Omental fat pad (tissue), 4 donors: ENCODE results near the gene PHC3. TPM values are rescaled to one million over a fixed set of nuclear protein-coding genes. Genes with fewer than 3 reads are reported as not detected.
"Not testable (repeated sequence)": the region's sequence is repeated elsewhere in the genome, so short reads cannot be mapped to it uniquely, and the experiment has no call there.

Source experiments
- ATAC-seq: fragments of 150-250 bp; one replicate; pipeline ENCODE4 v1.9.1; 2016; ENCODE audit warnings: mild to moderate bottlenecking, moderate library complexity; ENCODE audit not compliant: low FRiP score
- DNase-seq: peaks from one replicate; pipeline ENCODE4 v3.0.0-alpha.2; 2019; ENCODE audit warnings: low spot score
- CTCF ChIP-seq, 3 donors: fragments of 450-650 bp; IDR thresholded peaks; one replicate each; pipeline ENCODE4 v1.5.1; 2016 to 2017; ENCODE audit warnings: antibody characterized with exemption in 3 of 3, mild to moderate bottlenecking in 3 of 3, moderate library complexity in 2 of 3
- total RNA-seq, 4 donors: library from RNA; depleted of rRNA; stranded (reverse); fragments of >200 nt; gene quantifications; one replicate each; pipeline ENCODE4 v1.1.0, GENCODE V29; 2016

The PHC3 gene
- total RNA-seq, 4 donors from 2014 or later, result 48.6 to 56.7 (median 50.9) TPM

- no peak for DNase-seq
- ATAC-seq, result no peak
- no peak for TF ChIP-seq CTCF (IDR thresholded peaks at IDR 0.05)
Observed at GRCh38 chr3:170204509-170204908, 23.0 kb upstream of the PHC3 start.

GRCh38 chr3:170204023-170204472 is 22.5 kb upstream of the PHC3 start:
- TF ChIP-seq CTCF (IDR thresholded peaks at IDR 0.05), result no peak
- ATAC-seq, result no peak
- no peak for DNase-seq

GRCh38 chr3:170203457-170203856 is 21.9 kb upstream of the PHC3 start:
- no peak for DNase-seq
- TF ChIP-seq CTCF (IDR thresholded peaks at IDR 0.05), result no peak
- ATAC-seq, result no peak

GRCh38 chr3:170201527-170201926 is 20.0 kb upstream of the PHC3 start:
- no peak for TF ChIP-seq CTCF (IDR thresholded peaks at IDR 0.05)
- ATAC-seq (no peak), DNase-seq (no peak)

- ATAC-seq (no peak), DNase-seq (no peak)
- TF ChIP-seq CTCF (IDR thresholded peaks at IDR 0.05), result no peak
Observed at GRCh38 chr3:170200987-170201386, 19.5 kb upstream of the PHC3 start.

- no peak for TF ChIP-seq CTCF (IDR thresholded peaks at IDR 0.05)
- no peak for ATAC-seq
Observed at GRCh38 chr3:170196833-170197232, 15.3 kb upstream of the PHC3 start.

GRCh38 chr3:170195759-170196158 is 14.2 kb upstream of the PHC3 start:
- not testable (repeated sequence) for ATAC-seq, DNase-seq

More at GRCh38 chr3:170196833-170197232, 15.3 kb upstream of the PHC3 start:
- no peak for DNase-seq
